Stimulated activated CD8-positive, alpha-beta memory T cell treated with anti-CD3 and anti-CD28 coated beads, Interleukin-15, amount 100 ng/mL, for 48 hours (primary cell): ENCODE measurements around the gene PITX3.
A peak's percentile ranks its signal among the peaks of the same experiment; 100 is the strongest.
"Not testable (repeated sequence)": the region's sequence is repeated elsewhere in the genome, so short reads cannot be mapped to it uniquely, and the experiment has no call there.

ENCODE experiments used
- DNase-seq, 2 donors: peaks; one replicate each; pipeline ENCODE4 v3.0.0-alpha.2; 2020; ENCODE audit warnings: low read depth in 2 of 2

Gene PITX3

DNA sequence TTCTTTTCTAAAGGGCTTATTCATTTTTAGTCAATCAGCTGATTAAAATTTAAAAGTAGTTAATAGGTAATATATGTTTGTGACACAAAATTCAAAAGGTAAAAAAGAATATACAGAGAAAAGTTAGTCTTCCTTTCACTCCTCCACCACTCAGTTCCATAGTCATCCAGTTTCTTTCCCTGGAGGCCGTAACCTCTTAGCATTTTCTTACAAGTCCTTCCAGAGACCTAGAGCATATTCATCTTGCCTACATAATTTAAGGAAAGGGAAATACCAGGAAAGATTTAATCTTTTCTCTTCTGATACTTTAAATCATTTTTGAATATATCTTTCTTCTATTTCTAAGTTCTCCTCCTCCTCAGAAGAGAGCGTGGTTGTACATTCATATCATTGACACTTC is 14.1 kb upstream of the PITX3 start:
- no peak for DNase-seq

DNA sequence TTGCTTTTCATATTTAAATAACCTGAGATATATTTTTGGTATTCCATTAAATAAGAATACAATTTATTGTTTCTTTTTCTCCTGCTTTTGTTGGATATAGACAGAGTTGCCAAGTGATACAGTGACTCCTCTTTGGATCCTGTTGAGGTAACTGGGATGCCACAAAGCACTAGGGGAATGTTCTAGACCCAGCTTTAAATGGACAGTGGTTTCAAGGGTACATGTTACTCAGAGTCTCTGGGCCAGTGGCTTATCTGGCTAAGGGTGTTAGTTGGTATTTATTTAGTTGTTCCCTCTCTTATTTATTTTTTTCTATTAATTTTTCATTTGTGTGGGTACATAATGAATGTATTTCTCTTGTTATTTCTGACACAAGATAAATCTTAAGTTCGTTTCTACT is 13.1 kb upstream of the PITX3 start:
- DNase-seq = no peak

DNA sequence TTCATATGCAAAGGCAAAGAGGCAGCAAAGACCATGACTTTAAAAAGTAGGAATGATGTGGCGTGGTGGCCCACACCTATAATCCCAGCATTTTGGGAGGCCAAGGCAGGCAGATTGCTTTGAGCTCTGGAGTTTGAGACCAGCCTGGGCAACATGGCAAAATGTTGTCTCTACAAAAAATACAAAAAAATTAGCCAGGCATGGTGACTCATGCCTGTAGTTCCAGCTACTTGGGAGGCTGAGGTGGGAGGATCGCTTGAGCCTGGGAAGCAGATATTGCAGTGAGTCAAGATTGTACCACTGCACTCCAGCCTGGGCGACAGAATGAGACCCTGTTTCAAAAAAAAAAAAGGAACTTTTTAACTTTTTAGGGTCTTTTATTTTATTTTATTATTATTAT is 11.2 kb upstream of the PITX3 start:
- DNase-seq = not testable (repeated sequence)

DNA sequence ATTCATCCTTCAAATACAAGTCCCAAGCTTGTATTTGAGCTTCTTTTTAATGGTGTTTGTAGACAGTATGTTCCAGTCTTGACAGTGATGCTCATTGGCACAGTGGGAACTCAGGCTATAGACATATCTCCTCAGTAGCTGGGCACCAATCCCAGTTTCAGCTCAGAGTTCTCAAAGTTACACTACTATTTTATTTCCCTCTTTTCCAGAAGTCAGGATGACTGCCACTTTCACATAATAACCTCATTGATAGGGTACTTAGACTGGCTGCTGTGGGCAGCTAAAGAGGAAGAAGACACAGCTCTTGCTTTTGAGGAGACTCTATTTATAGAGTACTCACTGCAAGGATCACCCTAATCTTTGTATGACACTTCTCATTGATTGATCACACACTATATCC is 6.4 kb upstream of the PITX3 start:
- no peak for DNase-seq

DNA sequence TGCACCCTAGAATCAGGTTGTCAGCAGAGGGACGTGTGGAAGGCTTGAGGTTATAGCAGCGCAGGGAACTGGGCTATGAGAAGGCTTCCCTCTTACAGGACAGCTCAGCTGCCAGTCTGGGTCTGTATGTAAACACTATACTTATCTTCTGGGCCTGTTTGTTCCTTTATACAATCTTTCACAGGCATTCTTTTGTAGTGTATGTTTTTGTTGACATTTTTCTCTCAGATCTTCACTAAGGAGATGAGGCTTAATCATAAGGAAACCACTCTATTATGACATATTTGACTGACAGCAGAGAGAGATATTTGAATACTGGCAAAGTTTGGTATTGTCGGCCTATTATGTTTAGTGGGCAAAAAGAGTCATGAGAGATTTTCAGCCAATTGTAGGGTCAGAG is 4.9 kb upstream of the PITX3 start:
- no peak for DNase-seq

DNA sequence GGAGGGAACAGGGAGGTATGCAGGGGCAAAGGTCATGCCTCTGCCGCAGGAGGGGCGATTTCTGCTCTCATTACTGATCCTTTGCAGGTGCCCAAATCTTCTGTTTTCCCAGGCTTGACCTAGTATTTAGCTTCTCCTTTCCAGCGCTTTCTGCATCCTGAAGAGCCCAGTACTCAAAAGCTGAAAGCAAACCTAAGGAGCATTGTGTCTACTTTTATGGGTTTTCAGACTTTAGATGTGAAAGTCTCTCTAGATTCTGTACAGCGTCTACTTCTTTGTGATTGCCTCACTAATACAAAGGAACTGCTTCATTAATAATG is 4.6 kb upstream of the PITX3 start:
- DNase-seq = no peak

DNA sequence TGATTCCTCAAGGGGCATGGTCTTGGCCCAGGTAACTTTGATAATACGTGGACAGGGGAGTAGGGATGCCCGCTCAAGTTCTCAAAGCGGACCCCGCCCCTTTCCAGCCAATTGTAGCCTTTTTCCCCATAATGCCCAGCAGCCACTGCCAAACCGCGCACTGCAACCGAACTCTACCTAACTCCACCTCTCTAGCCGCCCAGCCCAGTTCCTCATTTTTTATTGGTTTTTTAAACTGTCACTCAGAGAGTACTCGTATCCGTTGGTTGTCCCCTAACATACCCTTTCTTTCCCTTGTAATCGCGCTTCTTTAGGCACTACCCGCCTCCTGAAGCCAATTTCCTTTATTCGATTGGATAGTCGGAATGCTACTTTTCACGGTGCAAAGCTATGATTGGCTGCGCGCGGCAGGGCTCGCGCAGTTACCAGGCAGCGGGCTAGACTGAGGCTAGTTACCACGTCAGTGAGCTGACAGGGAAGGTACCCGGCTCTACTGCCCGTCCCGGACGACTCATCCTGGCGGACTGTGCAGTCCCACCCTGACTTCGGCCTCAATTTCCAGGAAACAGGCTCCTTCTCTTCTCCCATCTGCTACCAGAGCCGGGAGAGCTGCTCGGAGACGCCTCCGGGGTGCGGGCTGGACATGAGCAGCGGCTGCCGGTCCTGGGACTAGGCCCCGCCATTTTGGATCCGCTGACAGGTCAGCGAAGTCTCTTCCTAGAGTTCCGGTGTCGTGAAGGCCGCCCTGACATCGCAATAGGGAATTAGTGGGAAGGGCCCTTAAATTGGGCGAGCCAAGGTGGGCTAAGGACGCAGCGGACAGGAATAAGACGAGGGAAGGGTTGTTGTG is 4.0 kb upstream of the PITX3 start, which contains the start of gene GBF1:
GBF1 (plus strand) TSS at position 451 of the 850 bp plus-strand sequence. CDS start 13,407 bp downstream, outside the sequence.
- peak; percentile 84 to 85 for DNase-seq

DNA sequence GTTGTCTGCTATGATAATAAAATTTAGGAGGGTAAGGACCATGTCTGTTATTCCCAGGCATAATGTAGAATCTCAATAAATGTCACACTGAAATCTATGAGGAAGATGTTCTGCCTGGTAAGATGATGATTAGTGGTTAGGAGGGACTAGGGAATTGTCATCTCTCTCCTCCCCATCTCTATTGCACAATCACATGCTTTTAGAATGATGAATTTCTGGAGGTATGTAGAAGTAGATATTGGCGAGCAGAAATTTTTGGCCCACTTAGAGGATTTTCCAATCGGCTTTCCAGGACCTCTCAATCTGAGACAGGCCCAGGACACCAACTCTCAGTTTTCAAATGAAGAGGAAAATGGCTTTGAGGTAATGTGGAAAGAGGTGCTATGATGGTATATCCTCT is 2.0 kb upstream of the PITX3 start:
- no peak for DNase-seq

DNA sequence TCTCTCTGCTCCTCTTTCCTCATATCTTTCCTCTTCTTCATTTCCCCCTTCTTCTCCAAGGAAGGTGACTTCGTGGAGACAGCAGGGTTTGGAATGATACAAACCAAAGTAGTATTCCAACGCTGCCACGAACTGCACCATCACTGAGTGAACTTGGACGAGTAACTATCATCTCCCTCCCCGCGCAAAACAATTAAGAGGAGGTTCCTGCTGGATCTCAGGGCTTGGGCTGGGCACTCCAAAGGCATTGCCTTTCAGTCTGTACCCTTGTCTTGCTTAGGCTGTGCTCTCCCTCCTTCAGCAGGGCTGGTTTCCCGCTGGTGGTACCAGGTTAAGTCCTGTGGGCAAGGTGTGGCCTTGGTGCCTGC is 790 bp upstream of the PITX3 start:
- DNase-seq = no peak

DNA sequence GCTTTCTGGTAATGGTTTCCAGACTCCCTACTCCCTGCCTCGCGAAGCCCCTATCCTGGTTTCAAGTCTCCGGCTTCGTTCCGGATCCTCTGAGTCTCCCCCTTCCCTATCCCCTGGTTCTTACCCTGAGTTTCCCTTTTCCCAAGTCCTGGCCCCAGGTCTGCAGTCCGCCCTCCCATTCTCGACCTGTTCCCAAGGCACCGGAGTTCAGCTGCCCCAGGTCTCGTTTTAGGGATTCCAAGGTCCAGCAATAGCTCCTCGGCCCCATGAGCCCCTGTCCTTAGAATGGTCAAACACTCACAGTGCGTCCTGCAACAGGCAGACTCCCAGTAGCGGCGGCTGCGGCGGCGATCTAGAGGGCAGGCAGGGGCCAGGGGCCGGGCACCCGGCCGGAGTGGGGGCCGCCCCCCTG is 274 bp downstream of the PITX3 start:
- no peak for DNase-seq

DNA sequence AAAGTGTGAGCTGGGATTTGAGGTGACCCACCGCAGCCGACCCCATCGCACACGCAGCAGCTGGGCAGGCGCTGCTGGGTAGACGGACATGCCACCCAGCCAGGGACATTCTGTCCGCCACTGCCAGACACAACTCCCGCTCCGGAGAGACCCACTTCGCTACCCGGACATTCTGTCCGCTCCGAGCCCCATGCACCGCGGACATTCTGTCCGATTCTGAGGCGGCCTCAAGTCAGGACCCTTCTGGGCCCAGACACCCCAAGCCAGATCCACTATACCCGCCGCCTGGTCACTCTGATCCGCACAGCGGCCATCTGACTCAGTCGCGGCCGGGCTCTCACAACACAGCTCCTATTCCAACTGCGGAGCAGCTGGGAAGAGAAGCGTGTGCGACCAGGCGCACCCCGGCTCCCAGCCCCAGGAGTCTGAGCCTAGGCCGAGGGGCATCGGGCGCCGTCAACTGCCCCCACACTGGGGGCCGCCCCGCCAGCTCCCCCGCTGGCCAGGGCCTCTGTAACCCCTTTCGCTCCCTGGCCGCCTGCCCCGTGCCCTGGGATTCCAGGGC is 763 bp downstream of the PITX3 start:
- DNase-seq = no peak

DNA sequence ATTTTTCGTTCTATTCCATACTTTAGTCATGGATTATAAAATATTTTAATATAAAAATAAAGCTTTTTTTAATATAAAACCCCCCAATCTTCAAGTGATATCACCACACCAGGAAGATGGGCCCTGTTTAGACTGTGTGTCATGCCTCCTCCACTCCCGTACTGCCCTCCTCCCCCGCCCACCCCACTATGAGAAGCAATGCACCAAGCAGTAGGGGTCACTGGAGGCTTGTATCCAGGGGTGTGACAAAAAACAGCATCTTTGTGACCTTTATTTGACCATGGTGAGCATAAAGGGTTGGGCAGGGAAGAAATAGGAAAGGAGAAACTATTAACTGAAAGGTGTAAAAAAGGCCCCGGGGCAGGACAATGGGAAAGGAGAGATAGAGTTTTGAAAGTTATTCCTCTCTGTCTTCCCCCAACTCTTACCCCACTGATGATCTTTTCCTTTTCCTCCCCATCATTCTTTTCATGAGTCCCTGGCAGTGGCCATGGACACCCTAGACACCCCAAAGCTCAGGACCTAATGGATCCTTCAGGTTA is 3.5 kb downstream of the PITX3 start:
- DNase-seq = no peak

DNA sequence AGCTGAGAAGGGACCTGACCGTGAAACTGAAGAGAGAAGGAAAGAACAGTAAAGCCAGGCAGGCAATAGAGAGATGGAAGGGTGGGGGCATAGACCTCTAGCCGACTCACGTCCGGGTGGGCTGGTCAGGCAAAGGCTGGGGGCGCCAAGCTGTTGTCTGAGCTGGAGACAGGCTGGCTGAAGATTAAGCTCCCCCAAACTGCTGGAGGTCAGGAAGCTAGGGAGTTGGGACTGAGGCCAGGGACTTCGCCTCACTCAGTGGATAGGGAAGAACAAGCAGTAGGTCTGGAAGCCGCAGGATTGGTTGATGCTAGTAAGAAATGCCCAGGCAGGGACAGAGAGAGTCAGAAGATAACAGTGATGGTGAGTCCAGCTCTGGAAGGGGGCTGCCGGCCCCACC is 5.3 kb downstream of the PITX3 start:
- DNase-seq = no peak

DNA sequence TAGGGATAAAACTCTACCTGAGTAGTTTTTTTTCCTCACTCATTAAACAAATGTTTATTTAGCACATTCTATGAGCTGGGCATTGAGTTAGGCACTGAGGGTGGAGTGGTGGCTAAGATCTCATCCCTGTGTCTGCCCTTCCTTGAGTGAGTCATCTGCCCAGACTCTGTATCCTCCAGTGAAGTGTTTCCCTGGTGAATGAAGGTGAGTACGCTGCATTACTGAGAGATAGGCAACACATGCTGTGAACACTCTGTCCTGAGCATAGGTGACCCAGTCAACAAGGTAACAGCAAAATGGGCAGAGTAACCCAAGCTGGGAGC is 5.8 kb downstream of the PITX3 start:
- no peak for DNase-seq

DNA sequence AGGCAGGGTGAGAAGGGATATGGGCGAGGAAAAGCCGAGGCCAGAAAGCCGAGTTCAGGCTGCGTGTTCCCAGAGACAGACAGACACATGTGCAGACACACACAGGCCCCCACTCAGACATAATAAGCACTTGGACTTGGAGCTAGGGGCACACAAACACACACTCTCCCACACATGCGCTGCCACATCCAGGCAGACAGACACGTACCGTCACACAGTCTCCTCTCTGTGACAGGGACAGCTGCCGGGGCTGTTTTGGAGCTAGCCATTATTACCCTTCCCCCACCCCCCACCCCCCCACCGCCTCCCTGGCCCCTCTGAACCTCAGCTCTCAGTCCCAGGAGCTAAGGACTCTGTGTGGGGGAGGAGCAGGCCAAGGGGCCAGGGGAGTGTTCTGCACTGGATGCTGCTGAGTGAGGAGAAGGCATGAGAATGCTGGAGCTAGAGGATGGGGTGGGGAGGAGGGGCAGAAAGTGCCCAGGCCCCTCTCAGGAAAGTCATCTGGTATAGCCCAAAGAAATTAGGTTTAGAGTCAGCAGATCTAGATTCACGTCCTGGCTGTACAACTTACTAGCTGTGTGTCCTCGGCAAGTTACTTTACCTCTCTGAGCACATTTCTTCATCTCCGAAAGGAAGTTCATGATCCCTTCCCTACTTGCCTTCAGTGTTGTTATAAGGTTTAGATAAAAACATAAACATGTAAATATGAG is 6.3 kb downstream of the PITX3 start:
- DNase-seq = no peak

DNA sequence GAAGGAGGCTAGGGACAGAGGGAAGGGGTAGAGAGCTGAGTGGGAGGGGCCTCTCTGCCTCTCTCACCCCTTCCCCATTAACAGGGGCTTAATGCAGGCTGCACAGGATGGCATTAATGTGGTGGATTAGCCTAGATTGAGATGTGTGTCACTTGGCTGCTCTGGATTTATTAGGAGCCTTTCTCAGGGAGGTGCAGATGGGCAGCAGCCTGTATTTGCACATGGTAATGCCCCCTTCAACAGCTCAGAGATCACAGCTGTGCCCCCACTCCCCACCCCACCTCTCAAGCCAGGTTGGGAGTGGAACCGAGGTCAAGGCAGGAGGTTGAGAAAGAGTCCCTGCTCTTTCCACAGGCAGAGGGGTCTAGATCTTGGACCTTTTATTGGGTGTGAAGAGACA is 7.3 kb downstream of the PITX3 start:
- DNase-seq = no peak

DNA sequence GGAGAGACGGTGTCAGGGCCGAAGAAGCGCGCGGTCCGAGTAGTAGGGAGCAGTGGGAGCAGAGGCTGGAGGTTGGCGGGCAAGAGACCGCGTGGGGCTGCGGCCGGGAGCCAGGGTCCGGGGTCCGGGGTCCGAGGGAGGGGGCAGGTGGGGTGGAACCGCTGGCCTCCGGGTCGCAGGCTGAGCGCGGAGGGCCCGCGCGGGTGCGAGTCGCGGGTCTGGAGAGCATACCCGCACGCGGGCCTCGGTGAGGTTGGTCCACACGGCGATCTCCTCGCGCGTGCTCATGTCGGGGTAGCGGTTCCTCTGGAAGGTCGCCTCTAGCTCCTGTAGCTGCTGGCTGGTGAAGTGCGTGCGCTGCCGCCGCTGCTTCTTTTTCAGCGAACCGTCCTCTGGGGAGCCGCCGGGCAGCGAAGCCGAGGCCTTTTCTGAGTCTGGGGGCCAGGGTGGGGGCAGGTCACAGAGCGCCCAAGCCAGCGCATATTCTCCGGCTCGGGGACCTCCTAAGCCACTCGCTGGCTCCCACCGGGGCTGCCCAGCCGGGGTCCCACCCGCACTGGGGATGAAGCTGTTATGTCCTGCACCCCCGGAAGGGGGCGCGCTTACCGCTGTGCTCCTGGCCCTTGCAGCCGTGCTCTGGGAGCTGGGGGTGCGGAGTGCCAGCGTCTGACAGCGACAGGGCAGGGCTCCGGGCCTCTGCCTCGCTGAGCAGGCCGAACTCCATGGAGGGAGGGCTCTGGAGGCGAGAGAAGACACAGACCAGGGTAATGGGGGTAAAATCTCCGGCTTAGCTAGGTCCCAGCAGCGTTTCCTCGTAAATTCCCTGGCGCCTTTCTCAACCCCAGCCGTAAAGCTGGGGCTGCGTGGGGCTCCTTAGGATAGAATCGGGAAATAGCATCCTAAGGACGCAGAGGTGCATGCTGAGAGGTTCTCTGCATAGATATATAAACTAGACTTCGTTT is 9.7 kb downstream of the PITX3 start:
- peak in 1 of 2 donors; percentile 67 for DNase-seq

DNA sequence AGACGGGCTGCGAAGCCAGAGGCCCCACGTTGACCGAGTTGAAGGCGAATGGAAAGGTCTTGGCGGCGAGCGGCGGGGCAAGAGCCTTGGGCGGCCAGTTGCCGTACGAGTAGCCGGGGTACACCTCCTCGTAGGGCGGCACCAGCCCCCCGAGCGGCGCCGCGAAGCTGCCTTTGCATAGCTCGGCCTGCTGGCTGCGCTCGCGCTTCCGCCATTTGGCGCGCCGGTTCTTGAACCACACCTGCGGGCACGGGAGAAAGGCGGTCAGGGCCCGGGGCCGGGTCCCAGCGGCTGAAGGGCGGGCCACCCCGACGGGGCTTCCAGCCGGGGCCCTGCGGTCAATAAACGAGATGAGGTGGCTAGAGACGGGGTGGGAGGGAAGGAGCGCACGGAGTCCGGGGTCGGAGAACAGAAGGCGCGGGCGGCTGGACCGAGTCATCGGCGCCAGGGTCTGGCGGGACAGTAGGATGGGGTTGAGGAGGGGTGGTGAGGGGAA is 10.4 kb downstream of the PITX3 start:
- peak in 1 of 2 donors; percentile 28 for DNase-seq

DNA sequence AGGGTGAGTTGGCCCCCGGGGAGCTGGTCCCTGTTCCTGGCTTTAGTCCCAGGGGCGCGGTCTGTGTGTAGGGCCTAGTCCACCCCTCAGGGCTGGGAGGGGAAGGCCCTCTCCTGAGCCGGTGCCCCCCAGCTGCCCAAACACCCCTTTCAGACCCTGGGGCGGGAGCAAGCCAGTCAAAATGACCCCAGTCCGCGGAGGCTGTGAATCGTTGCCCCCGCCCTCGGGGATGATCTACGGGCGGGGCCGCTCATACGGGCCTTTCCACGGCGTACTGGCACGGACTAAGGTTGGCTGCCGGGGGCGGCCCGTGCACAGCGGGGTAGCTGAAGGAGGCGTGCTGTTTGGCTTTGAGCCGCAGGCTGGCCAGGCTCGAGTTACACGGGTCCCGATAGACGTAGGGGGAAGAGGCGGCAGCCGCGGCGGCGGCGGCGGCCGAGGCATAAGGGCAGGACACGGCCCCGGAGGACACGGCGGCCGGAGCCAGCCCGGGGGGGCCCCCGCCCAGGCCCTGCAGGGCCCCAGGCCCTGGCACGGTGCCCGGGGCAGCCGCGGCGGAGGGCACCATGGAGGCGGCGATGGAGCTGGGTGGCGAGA is 10.9 kb downstream of the PITX3 start:
- peak in 1 of 2 donors; percentile 34 for DNase-seq

DNA sequence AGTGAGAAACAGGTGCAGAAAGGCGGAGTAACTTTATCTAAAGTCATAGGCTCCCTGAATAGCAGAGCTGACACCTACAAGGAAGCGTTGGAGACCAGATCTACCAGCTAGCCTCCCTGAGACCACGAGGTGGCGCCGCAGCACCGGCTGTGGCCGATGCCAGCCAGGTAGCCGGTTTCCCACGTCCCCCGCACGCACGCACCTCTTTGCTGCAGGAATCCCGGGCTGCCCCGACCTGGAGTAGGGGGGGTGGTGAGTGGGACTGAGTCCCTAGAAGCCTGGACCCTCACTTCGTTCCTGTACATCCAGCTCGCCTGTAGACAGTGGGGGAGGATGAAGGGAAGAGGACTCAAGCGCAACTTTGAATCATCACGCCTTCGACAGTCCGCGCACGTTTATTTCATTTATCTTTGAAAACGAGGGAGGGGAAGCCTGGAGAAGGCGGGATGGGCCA is 11.5 kb downstream of the PITX3 start:
- peak; percentile 71 to 73 for DNase-seq

DNA sequence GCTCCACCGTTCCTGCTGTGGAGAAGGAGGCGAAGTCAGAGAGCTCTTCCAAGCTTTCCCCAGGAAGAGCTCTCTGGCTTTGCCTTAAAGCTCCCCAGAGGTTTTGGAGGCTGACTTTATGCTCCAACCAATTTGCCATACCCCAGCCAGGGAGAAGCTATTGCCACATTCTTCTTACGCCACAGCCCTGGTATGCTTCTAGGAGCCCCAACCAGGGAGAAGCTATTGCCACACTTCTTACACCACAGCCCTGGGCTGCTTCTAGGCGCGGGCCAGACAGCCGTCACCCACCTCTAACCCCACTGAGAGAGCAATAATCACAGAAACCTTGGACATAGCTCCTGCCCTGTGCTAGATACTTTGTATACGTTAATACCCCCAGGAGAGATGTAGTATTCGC is 14.3 kb downstream of the PITX3 start:
- no peak for DNase-seq
